Fibroblast of mammary gland (primary cell): Measurements from ENCODE around the gene CHAF1A.

Experiments used
- DNase-seq: peaks from one replicate; pipeline ENCODE4 v3.0.0-alpha.2; 2010; ENCODE audit warnings: low read depth
- H3K4me3 ChIP-seq: 2 replicates; pipeline ENCODE4 v1.5.1; 2011; ENCODE audit warnings: low read depth, mild to moderate bottlenecking, low read length, moderate library complexity; ENCODE audit not compliant: control insufficient read depth
- CTCF ChIP-seq: conservative IDR thresholded peaks from 2 replicates; pipeline ENCODE4 v1.5.1; 2011; ENCODE audit warnings: low read depth, low read length, inconsistent platforms; ENCODE audit not compliant: control insufficient read depth, insufficient read depth

The CHAF1A gene

GRCh38 chr19:4385291-4386040 is 17.0 kb upstream of the CHAF1A start:
- TF ChIP-seq CTCF: no peak
- DNase-seq: no peak
- H3K4me3 ChIP-seq: no peak overlapping the region

- peak; percentile 52 for DNase-seq
- no peak overlapping the region for H3K4me3 ChIP-seq
- peak; percentile 49 for TF ChIP-seq CTCF
Measured at GRCh38 chr19:4386041-4386782, 16.2 kb upstream of the CHAF1A start.

GRCh38 chr19:4388337-4389063 is 13.9 kb upstream of the CHAF1A start:
- TF ChIP-seq CTCF: no peak
- DNase-seq: no peak
- H3K4me3 ChIP-seq: no peak overlapping the region

GRCh38 chr19:4389064-4389375 is 13.4 kb upstream of the CHAF1A start:
- TF ChIP-seq CTCF: no peak
- H3K4me3 ChIP-seq: no peak overlapping the region
- no peak for DNase-seq

GRCh38 chr19:4389511-4390016 is 12.9 kb upstream of the CHAF1A start:
- H3K4me3 ChIP-seq: no peak overlapping the region
- no peak for DNase-seq
- no peak for TF ChIP-seq CTCF

- H3K4me3 ChIP-seq: no peak overlapping the region
- no peak for TF ChIP-seq CTCF
- DNase-seq: peak; percentile 62
Measured at GRCh38 chr19:4390017-4390566, 12.3 kb upstream of the CHAF1A start.
